ENCODE results near the gene KLF6.

- no peak for TF ChIP-seq CTCF (conservative IDR thresholded peaks at IDR 0.05; ENCODE audit: low read depth, low read length)
- TF ChIP-seq RAD21 (IDR thresholded peaks at IDR 0.05; ENCODE audit: low read length) = no peak
- no peak for TF ChIP-seq POLR2A (IDR thresholded peaks at IDR 0.05; ENCODE audit: low read depth, low read length)
- no peak for TF ChIP-seq CEBPB (IDR thresholded peaks at IDR 0.05; ENCODE audit: low read depth, low read length)
- no peak for TF ChIP-seq RCOR1 (IDR thresholded peaks at IDR 0.05; ENCODE audit: insufficient replicate concordance, low read length)
Measured at GRCh38 chr10:3791974-3792633, 7.1 kb upstream of the KLF6 start.
